K562 (cell line): ENCODE data around the gene ITPRIP. TPM values are rescaled to one million over a fixed set of nuclear protein-coding genes. Genes with fewer than 3 reads are reported as not detected.

ENCODE experiments used
- ATAC-seq: fragments of 200-7000 bp; cut with Tn5 transposase; 3 replicates; pipeline ENCODE4 v1.9.1; 2020; ENCODE audit warnings: moderate library complexity
- BruUV-seq: library from RNA; stranded (reverse); fragments of 400-500 nt; replicated peaks from 2 replicates; lab custom pipeline; 2021; lab: Mats Ljungman, UMichigan
- CTCF ChIA-PET: fragments of 300-600 bp; formaldehyde crosslinking; extraction: SDS; loops from one replicate; lab custom pipeline; 2021; ENCODE audit warnings: low intra/inter-chr PET ratio; lab: Yijun Ruan, JAX
- POLR2A ChIA-PET: fragments of 300-600, 350-650 bp; sonication (Branson Sonifier 250); formaldehyde crosslinking; extraction: SDS; loops from one replicate; lab custom pipeline; 2021; ENCODE audit warnings: antibody characterized with exemption, inconsistent platforms; lab: Yijun Ruan, JAX
- DNase-seq, 4 experiments: peaks; one replicate each; pipeline versions ENCODE4 v3.0.0 to v3.0.0-alpha.2; 2011 to 2018; ENCODE audit warnings: low spot score in 3 of 4, mixed read lengths in 3 of 4; ENCODE audit errors: extremely low read depth in 1 of 4
- FAIRE-seq: peaks from 2 replicates; lab custom pipeline; 2011; peaks lifted over from hg19 to GRCh38; lab: Jason Lieb, UNC
- H2AFZ ChIP-seq: 2 replicates; pipeline ENCODE4 v1.6.0; 2011; ENCODE audit warnings: low read depth, low read length, control low read depth, inconsistent platforms
- H3K27ac ChIP-seq: fragments of 200-600 bp; 3 replicates; pipeline ENCODE4 v1.8.0; 2011; ENCODE audit warnings: low read depth, mild to moderate bottlenecking, control low read depth, inconsistent platforms, low read length, moderate library complexity, mixed read lengths; ENCODE audit errors: extremely low read depth
- H3K27me3 ChIP-seq, 2 experiments: fragments of 300-600 bp in 1 of 2; 2 replicates in 1 of 2; 3 replicates in 1 of 2; pipeline versions ENCODE4 v1.6.0 to v1.8.0; 2011; ENCODE audit warnings: inconsistent platforms in 2 of 2, low read length in 2 of 2, mild to moderate bottlenecking in 1 of 2, mixed read lengths in 1 of 2, moderate library complexity in 1 of 2; ENCODE audit not compliant: control insufficient read depth in 2 of 2, insufficient read depth in 2 of 2
- H3K36me3 ChIP-seq: fragments of 300-600 bp; 3 replicates; pipeline ENCODE4 v1.8.0; 2011; ENCODE audit warnings: mild to moderate bottlenecking, low read length, inconsistent platforms; ENCODE audit not compliant: control insufficient read depth, insufficient read depth
- H3K4me1 ChIP-seq, 2 experiments: fragments of 200-600 bp in 1 of 2; replicated peaks in 1 of 2; 2 replicates in 1 of 2; 3 replicates in 1 of 2; pipeline versions ENCODE4 v1.5.1 to v1.8.0; 2011; ENCODE audit warnings: inconsistent platforms in 2 of 2, low read length in 2 of 2, mild to moderate bottlenecking in 1 of 2, mixed read lengths in 1 of 2, moderate library complexity in 1 of 2; ENCODE audit not compliant: control insufficient read depth in 2 of 2, insufficient read depth in 2 of 2
- H3K4me2 ChIP-seq: 2 replicates; pipeline ENCODE4 v1.6.1; 2011; ENCODE audit warnings: low read length, control low read depth, inconsistent platforms, mixed read lengths; ENCODE audit not compliant: insufficient read depth
- H3K4me3 ChIP-seq: fragments of 200-600 bp; sonication (generic), shearing (Covaris generic); 2 replicates; pipeline ENCODE4 v1.5.1; 2016; ENCODE audit warnings: control low read depth, inconsistent platforms
- H3K79me2 ChIP-seq: fragments of 200-600 bp; 3 replicates; pipeline ENCODE4 v1.8.0; 2011; ENCODE audit warnings: low read length, inconsistent platforms; ENCODE audit not compliant: control insufficient read depth, insufficient read depth
- H3K9ac ChIP-seq, 2 experiments: 2 replicates each; pipeline versions ENCODE4 v1.6.0 to v1.6.1; 2011; ENCODE audit warnings: low read depth in 2 of 2, low read length in 2 of 2, control low read depth in 1 of 2, inconsistent platforms in 1 of 2, mild to moderate bottlenecking in 1 of 2, mixed read lengths in 1 of 2; ENCODE audit not compliant: insufficient read depth in 1 of 2
- H3K9me1 ChIP-seq: one replicate; pipeline ENCODE4 v1.6.0; 2011; ENCODE audit warnings: inconsistent platforms, mild to moderate bottlenecking, low read length, moderate library complexity; ENCODE audit not compliant: control insufficient read depth, insufficient read depth
- H3K9me3 ChIP-seq: replicated peaks from 2 replicates; pipeline ENCODE4 v1.5.1; 2011; ENCODE audit warnings: low read depth, low read length, inconsistent platforms; ENCODE audit not compliant: control insufficient read depth, insufficient read depth
- H4K20me1 ChIP-seq: replicated peaks from 2 replicates; pipeline ENCODE4 v1.6.1; 2011; ENCODE audit warnings: low read length, inconsistent platforms, mixed read lengths; ENCODE audit not compliant: control insufficient read depth, insufficient read depth
- CEBPG ChIP-seq, 3 experiments: fragments of 200-800 bp in 1 of 3; sonication (Bioruptor generic) in 1 of 3; sonication (generic) in 1 of 3; formaldehyde crosslinking in 1 of 3; IDR thresholded peaks in 2 of 3; conservative IDR thresholded peaks in 1 of 3; 2 replicates each; pipeline versions ENCODE4 v1.6.1 to v1.8.0; 2016 to 2022; ENCODE audit warnings: missing compliant biosample characterization in 2 of 3, missing genetic modification characterization in 2 of 3, mild to moderate bottlenecking in 1 of 3, missing genetic modification reagents in 1 of 3
- E2F1 ChIP-seq: sonication (generic); formaldehyde crosslinking; IDR thresholded peaks from 2 replicates; pipeline ENCODE4 v1.8.1; 2023; ENCODE audit warnings: mild to moderate bottlenecking, missing genetic modification reagents, moderate library complexity
- ETV1 ChIP-seq: fragments of 450-650 bp; conservative IDR thresholded peaks from 2 replicates; pipeline ENCODE4 v1.6.1; 2016; ENCODE audit warnings: missing genetic modification characterization, control low read depth, low read depth, missing compliant biosample characterization
- HNRNPUL1 ChIP-seq: fragments of 200-400 bp; formaldehyde crosslinking; IDR thresholded peaks from 2 replicates; pipeline ENCODE4 v1.6.1; 2017; ENCODE audit warnings: low read length
- MAFK ChIP-seq: IDR thresholded peaks from 2 replicates; pipeline ENCODE4 v1.6.1; 2011; ENCODE audit warnings: low read length, improper control_type of control experiment
- NBN ChIP-seq: fragments of 450-650 bp; IDR thresholded peaks from 2 replicates; pipeline ENCODE4 v1.6.1; 2016; ENCODE audit warnings: low read depth, mild to moderate bottlenecking
- PKNOX1 ChIP-seq: fragments of 450-650 bp; IDR thresholded peaks from 2 replicates; pipeline ENCODE4 v1.6.1; 2016
- RUNX1 ChIP-seq: sonication (generic); IDR thresholded peaks from 2 replicates; pipeline ENCODE4 v1.6.1; 2016; ENCODE audit warnings: antibody characterized with exemption, low read depth
- TAL1 ChIP-seq: fragments of 450-650 bp; IDR thresholded peaks from 2 replicates; pipeline ENCODE4 v1.6.1; 2016; ENCODE audit warnings: mild to moderate bottlenecking
- ZBTB17 ChIP-seq: fragments of 450-650 bp; formaldehyde crosslinking; IDR thresholded peaks from 2 replicates; pipeline ENCODE4 v1.4.0; 2020; ENCODE audit warnings: mild to moderate bottlenecking
- ZNF449 ChIP-seq: fragments of 250-450 bp; sonication (Bioruptor Pico); IDR thresholded peaks from 2 replicates; pipeline ENCODE4 v1.8.0; 2022; ENCODE audit warnings: moderate library complexity, mild to moderate bottlenecking, inconsistent platforms
- WGBS: fragments of 100-300 bp; shearing (Covaris generic); methylation state at CpG from one replicate; pipeline ENCODE4 v1.1.6; 2016; ENCODE audit warnings: low coverage, mixed read lengths; ENCODE audit not compliant: insufficient coverage; ENCODE audit errors: missing lambda C conversion rate; 5-methylcytosine and 5-hydroxymethylcytosine counted together
- in situ Hi-C: fragments of 300-500 bp; cut with MboI; formaldehyde crosslinking; loops from 4 replicates; pipeline ENCODE4 v1.15.0; 2018; ENCODE audit warnings: inconsistent platforms, mixed read lengths
- intact Hi-C: fragments of 100-400 bp; cut with micrococcal nuclease; formaldehyde crosslinking; loops from 2 replicates; pipeline ENCODE4 v1.14.2; 2022
- polyA plus RNA-seq, 8 experiments: library from polyadenylated mRNA; depleted of rRNA in 4 of 8; stranded (reverse) in 5 of 8; unstranded in 3 of 8; fragments of >200 nt; fragmentation: Nextera tagmentation in 2 of 8; fragmentation: Illumina TruSeq in 1 of 8; extraction: Ambion mirVana in 2 of 8; extraction: Trizol in 1 of 8; gene quantifications; 2 replicates each; pipeline versions ENCODE4 v1.2.1 to v1.2.3, GENCODE V29; 2011 to 2014; ENCODE audit warnings: inconsistent platforms in 1 of 8, missing spikeins in 1 of 8
- total RNA-seq, 7 experiments: library from RNA; depleted of rRNA in 6 of 7; stranded (reverse); fragments of >200 nt in 6 of 7; fragmentation: Illumina TruSeq in 2 of 7; extraction: Trizol in 2 of 7; gene quantifications; 2 replicates each; pipeline versions ENCODE4 v1.2.1 to v1.2.3, GENCODE V29; 2011 to 2021; ENCODE audit warnings: low replicate concordance in 1 of 7
- TF ChIP-seq, protein P1 (sequence below), 2 experiments: fragments of 450-650 bp in 1 of 2; IDR thresholded peaks; 2 replicates each; pipeline ENCODE4 v1.6.1; 2011 to 2017; ENCODE audit warnings: low read depth in 2 of 2, antibody characterized with exemption in 1 of 2, borderline replicate concordance in 1 of 2, low read length in 1 of 2, mild to moderate bottlenecking in 1 of 2, mixed read lengths in 1 of 2; ENCODE audit not compliant: control insufficient read depth in 1 of 2
- TF ChIP-seq, protein P2 (sequence below): fragments of 250-450 bp; sonication (Bioruptor Pico); IDR thresholded peaks from 2 replicates; pipeline ENCODE4 v1.5.0; 2021

The ITPRIP gene
- total and polyA plus RNA-seq, 9 of the 15 experiments (the other 6 are each of a cell fraction or from before 2014, with no cell fraction given) = 4.4 to 28.5 (median 10.9) TPM

GRCh38 chr10:104284846-104285245 is 53.4 kb downstream of the ITPRIP start:
- Histone ChIP-seq H2AFZ (no peak overlapping the region), H3K9me1 (no peaks in the 10 kb centered on the region), H3K9me3 (no peaks in the 10 kb centered on the region), H3K4me1 (no peaks in the 10 kb centered on the region), H3K4me3 (no peak overlapping the region), H4K20me1 (no peaks in the 10 kb centered on the region), H3K36me3 (no peaks in the 10 kb centered on the region), H3K27me3 (peaks cover 3% of the 10 kb centered on the region in 2 experiments; a peak in 1 of 5 replicates), H3K4me2 (no peak overlapping the region), H3K79me2 (no peaks in the 10 kb centered on the region), H3K27ac (no peak overlapping the region), H3K9ac (no peak overlapping the region)
- in situ Hi-C loops = no loop called here
- no TSS peak for BruUV-seq
- 4% methylated on average over 7 of the region's 7 CpGs for WGBS
- DNase-seq (no peak), FAIRE-seq (no peak), ATAC-seq (no peak)
- ChIA-PET CTCF (no interaction called here), POLR2A (interaction anchor here (0.9 kb wide), 1 partner anchor 9 kb away, joined by 3 read pairs; no protein-coding TSS in a partner anchor)
- intact Hi-C loops = no loop called here
- no peak for TF ChIP-seq RUNX1
- TF ChIP-seq CEBPG (CRISPR knock-in tag; IDR thresholded peaks at IDR 0.05) = no peak
- no peak for TF ChIP-seq CEBPG (tag; conservative IDR thresholded peaks at IDR 0.05 in 1 of 2, IDR thresholded peaks at IDR 0.05 in 1 of 2)
- no peak for TF ChIP-seq E2F1 (CRISPR knock-in tag)
- no peak for TF ChIP-seq MAFK
- no peak for TF ChIP-seq ZNF449
- no peak for TF ChIP-seq HNRNPUL1
- no peak for TF ChIP-seq ETV1
- TF ChIP-seq, protein P1, sequence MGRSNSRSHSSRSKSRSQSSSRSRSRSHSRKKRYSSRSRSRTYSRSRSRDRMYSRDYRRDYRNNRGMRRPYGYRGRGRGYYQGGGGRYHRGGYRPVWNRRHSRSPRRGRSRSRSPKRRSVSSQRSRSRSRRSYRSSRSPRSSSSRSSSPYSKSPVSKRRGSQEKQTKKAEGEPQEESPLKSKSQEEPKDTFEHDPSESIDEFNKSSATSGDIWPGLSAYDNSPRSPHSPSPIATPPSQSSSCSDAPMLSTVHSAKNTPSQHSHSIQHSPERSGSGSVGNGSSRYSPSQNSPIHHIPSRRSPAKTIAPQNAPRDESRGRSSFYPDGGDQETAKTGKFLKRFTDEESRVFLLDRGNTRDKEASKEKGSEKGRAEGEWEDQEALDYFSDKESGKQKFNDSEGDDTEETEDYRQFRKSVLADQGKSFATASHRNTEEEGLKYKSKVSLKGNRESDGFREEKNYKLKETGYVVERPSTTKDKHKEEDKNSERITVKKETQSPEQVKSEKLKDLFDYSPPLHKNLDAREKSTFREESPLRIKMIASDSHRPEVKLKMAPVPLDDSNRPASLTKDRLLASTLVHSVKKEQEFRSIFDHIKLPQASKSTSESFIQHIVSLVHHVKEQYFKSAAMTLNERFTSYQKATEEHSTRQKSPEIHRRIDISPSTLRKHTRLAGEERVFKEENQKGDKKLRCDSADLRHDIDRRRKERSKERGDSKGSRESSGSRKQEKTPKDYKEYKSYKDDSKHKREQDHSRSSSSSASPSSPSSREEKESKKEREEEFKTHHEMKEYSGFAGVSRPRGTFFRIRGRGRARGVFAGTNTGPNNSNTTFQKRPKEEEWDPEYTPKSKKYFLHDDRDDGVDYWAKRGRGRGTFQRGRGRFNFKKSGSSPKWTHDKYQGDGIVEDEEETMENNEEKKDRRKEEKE (IDR thresholded peaks at IDR 0.05; ENCODE audit: borderline replicate concordance in 1 of 2, control insufficient read depth in 1 of 2, low read depth in 2 of 2, low read length in 1 of 2) = no peak
- no peak for TF ChIP-seq ZBTB17
- no peak for TF ChIP-seq PKNOX1
- TF ChIP-seq, protein P2, sequence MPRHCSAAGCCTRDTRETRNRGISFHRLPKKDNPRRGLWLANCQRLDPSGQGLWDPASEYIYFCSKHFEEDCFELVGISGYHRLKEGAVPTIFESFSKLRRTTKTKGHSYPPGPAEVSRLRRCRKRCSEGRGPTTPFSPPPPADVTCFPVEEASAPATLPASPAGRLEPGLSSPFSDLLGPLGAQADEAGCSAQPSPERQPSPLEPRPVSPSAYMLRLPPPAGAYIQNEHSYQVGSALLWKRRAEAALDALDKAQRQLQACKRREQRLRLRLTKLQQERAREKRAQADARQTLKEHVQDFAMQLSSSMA (CRISPR knock-in tag) = no peak
- TF ChIP-seq NBN = no peak
- no peak for TF ChIP-seq TAL1
